ENCODE data around the gene RFX2.

The RFX2 gene

DNA sequence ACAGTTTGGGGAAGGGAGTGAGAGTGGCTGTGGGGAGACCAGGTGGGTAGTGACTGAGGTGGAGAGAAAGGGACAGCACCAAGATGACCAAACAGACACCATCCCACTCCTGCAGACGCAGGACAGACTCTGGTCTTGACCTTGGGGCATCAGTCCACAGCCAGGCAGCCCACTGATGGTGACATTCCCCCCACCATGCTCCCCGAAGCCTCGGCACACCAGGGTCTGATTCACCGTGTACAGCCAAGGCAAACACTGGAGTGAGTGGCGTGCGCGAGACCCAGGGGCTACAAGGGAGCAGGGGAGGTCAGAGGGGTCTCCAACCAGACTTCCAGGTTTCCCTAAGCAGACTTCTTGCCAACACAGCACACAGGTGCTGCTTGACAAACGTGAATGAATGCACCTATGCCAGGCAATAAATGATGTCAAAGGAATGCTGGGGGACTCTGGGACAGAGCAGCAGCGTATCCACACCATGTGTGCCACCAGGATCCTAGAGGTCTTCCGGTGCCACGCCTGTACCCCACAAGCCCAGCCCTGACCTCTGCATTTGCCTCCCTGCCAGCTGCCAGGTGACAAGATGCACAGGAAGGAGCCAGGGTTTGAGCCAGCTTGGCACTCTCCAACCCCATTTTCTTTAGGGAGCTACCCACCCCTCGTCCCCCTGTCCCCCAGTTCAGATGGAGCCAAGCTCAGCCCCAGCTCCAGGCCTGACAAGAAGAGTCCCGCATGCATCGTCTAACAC is 150.9 kb downstream of the RFX2 start:
- no peak for DNase-seq (ENCODE audit: low read depth in 4 of 4, low spot score in 1 of 4)

DNA sequence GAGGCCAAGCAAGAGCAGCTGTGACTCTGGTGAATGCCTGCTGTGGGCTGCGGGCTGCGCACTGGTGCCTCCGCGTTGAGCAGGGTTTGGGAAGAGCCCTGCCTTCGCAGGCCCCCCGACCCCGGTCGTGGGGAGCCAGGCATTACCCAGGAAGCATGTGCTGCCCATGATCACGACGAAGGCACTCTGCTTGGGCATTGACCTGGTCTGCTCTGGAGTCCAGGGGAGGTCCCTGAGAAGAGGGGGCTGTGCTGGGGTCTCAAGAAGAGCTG is 151.5 kb downstream of the RFX2 start:
- DNase-seq (ENCODE audit: low read depth in 4 of 4, low spot score in 1 of 4), result no peak

DNA sequence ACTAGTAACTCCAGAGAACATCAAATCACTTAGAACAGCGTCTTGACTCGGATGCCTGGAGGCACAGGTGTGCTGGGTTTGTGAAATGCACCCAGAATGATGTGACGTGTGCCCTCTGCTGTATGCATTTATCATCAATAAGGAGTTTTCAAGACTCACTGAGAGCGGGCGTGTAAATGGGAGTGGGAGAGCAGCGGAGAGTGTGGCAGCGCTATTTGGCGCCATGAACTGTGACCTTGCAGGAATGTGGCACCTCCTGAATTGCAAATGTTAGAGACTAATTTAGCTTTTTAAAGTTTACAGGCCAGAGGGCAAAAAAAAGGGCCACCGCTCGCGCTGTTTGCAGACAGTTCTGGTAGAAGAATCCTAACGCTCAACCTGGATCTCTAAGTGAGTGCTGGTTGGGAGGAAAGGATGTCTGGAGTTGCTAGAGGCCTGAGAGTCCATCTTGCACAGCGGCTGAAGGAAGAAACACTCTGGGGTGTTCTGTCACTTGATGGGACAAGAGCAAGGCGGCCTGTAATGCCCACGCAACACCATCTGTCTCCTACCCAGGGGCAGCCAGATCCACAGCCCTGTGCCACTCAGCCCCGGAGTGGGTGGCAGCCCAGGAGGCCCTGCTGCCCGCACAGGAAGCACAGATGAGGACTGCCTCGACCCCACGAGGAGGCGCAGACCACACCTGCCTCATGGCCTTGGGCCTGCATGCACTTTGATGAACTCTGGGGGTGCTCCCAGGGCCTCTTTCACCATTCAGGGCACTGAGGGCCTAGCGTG is 152.0 kb downstream of the RFX2 start:
- no peak for DNase-seq (ENCODE audit: low read depth in 4 of 4, low spot score in 1 of 4)

DNA sequence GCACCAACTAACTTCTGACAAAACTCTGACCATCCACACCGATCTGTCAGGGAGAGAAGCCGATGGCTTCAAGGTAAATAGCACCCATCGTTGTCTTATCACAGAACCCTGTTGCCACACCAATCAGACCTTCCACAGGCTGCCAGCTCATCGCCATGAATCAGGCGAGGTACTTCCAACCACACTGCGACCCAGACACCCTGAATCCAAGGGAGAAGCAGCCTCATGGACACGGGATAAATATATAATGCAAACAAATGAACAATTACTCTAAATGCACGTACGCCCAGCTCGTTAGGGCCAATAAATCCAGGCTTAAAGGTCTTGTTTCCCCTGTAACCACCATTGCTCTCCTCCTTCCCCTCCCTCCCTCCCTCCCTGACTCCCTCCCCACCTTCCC is 153.1 kb downstream of the RFX2 start:
- DNase-seq (ENCODE audit: low read depth in 4 of 4, low spot score in 1 of 4), result no peak

DNA sequence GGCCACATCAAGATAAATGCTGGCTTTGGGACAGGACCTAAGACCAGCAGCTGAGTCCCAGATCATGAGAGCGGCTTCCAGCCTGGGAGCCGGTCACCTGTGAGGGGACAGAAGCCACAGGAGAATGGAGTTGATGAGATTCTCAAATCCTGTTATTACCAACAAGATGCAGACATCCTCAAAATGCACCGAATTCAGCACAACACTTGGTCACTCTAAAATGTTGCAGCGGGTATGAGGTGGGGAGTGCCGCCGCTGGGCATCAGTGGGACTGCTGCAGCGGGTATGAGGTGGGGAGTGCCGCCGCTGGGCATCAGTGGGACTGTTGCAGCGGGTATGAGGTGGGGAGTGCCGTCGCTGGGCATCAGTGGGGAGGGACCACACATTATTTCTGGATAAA is 153.6 kb downstream of the RFX2 start:
- DNase-seq (ENCODE audit: low read depth in 4 of 4, low spot score in 1 of 4), result no peak

DNA sequence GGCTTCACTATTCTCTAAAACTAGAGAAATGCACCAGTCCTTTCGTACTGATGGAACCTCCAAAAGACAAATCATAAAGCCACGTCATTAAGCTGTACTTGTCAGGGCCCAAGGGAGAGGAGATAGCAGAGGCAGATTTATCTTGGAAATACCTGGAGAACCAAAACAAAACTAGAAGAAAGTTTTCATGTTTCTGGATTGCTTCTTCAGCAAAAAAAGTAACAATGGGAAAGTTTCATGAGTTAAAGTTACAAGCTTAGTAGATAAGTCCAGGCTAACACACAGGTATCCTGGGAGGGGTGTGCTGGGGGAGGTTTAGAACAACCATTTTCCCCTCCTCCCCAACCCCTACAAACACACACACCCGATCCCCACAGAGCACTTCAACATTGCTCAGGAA is 154.0 kb downstream of the RFX2 start:
- no peak for DNase-seq (ENCODE audit: low read depth in 4 of 4, low spot score in 1 of 4)

DNA sequence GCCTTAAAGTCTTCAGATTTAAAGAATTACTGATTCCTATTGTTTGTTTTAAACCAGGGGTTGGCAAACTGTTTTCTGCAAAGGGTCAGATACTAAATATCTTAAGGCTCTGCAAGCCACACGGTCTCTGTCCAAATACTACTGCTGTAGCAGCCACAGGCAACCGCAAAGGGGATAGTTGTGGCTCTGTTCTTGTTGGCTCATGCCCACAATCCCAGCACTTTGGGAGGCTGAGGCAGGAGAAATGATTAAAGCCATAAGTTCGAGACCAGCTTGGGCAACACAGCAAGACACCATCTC is 154.7 kb downstream of the RFX2 start:
- no peak for DNase-seq (ENCODE audit: low read depth in 4 of 4, low spot score in 1 of 4)

DNA sequence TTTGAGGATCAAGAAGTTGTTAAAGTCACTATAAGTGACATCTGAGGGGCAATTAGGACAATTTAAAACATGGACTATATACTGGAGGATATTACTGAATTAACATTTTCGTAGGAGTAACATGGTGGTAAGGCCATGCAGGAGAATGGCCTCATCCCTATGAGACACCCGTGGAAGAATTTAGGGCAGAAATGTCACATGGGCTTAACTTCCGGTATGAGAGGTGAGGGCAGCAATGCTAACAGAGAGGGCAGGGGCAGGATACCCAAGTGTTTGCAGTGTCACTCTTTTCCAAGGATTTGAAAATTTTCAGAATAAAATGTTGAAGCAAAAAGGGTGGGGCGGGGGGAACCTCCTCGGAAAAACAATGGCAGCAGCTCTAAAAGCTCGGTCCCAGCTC is 156.0 kb downstream of the RFX2 start:
- DNase-seq (ENCODE audit: low read depth in 4 of 4, low spot score in 1 of 4), result no peak

DNA sequence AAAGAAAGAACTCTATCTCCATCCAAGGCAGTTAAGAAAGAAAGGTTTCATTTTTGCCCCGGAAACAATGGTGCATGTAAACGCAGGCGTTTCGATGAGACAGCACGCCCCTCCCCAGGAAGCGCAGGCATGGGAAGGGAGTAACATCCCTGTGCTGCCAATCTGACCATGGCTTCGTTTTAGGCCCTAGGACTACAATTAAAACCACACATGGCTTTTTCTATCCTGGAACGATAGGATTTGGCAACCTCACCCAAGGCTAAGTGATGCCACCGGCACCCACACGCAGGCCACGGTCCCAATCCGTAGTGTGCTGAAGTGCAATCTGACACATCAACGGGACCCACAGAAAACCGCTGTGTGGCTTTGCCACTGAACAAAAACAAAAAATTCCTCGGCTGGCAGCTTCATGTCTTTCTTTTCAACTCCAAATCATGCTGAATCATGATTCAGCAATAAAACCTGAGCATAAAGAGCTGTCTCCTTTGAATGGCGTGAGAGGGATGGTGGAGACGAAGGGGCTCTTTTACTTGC is 156.6 kb downstream of the RFX2 start:
- DNase-seq (ENCODE audit: low read depth in 4 of 4, low spot score in 1 of 4), result peak in 1 of 4 experiments; percentile 28

DNA sequence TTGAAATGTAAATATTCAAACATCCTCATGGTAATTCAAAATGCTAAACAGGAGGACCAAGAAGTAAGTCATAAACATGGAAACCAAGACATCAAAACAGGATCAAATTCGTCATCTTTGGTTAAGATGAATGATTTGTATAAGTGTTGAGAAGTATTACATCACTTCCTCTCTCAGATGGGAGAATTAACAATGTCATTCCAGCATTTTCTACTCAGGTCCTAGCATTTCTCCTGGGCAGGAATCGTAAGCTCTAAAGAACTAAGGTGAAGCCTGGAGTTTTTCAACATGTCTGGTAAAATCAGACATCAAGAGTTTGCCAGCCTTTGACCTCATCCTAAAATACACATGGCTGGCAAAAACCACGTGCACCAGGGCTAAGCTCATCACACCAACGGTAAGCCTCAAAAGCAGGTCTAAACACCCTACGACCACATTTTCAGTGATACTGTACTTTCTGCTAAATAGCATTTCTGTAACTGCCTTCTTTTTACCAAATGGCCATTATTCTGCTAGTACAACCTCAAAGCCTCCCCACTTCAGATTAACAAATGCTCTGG is 157.2 kb downstream of the RFX2 start:
- DNase-seq (ENCODE audit: low read depth in 4 of 4, low spot score in 1 of 4), result no peak

DNA sequence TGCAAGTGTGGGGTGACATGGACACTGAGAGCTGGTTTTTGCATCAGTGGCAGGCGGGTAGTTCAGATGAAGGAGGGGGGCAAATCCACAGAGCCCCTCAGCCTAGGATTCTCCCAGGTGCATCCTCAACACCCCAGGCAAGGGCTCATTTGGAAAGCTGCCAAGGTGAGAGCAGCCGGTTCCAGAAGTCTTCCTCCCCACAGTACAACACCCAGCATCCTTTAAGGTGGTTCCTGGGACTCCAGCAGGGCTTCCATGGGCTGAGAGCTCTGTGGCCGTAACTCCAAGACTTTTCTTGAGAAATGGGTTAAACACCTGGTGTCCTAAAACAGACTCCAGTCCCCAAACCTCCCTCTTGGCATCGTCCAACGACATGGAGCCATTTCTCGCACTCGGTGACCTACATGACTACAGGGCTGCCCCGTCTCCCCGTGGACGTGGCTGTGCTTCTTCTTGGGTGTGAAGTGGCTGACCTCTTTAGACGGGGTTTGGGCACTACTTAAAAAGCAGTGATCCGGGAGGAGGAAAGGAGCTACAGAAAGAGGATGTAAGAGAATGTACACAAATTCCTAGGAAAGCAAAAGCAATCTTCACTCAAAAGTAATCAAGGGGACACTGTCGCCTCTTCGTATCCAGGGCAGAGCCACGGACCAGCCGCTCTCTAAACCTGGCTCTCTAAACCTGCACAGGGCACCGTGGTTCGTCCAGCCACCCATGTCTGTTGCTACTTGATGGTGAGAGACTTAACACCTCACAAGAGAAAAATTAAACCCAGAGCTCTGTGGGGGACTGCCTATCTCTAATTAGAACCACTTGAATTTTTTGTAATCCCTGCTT is 157.9 kb downstream of the RFX2 start:
- DNase-seq (ENCODE audit: low read depth in 4 of 4, low spot score in 1 of 4), result no peak

DNA sequence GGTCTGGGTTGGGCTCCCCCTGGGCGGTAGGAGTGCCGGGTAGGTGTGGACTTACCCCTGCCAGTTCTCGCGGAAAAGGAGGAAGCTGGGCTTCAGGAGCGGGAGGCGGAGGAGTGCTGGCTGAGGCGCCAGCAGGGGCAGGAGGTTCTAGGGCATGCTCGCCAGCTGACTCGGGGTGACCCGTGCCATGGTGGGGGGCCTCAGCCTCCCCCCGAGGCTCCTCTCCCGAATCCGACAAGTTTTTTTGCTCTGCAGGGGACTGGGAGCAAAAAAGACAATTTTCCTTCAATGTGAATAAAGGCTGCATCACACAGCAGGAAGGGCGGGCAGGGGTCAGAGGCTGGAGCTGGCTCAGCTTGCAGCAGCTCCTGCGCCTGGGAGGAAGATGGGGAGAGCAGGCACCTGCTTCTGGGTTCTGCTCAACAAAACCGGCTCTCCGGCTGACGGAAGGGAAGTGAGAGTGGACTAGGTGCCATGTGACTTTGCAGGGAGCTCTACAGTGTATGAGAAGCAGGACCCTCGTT is 158.9 kb downstream of the RFX2 start:
- DNase-seq (ENCODE audit: low read depth in 4 of 4, low spot score in 1 of 4), result no peak

DNA sequence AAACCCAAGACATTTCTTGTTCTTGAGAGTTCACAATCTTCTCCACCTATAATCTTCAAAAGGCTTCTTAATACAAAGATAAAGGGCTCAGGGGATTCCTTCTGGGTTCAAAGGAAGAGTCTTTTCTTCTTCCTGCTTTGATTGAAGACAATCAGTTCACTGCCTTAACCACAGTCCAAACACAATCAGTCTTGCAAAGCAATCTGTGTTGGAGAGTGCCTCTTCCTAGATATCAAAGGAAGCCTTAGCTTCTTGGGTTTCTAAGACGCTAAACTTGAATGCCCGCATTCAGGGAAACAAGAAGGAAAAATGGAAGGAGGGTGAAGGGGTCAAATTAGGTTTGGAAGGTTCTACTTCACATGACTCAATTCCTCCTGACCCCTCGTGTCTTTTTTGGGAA is 159.6 kb downstream of the RFX2 start:
- DNase-seq (ENCODE audit: low read depth in 4 of 4, low spot score in 1 of 4), result no peak

DNA sequence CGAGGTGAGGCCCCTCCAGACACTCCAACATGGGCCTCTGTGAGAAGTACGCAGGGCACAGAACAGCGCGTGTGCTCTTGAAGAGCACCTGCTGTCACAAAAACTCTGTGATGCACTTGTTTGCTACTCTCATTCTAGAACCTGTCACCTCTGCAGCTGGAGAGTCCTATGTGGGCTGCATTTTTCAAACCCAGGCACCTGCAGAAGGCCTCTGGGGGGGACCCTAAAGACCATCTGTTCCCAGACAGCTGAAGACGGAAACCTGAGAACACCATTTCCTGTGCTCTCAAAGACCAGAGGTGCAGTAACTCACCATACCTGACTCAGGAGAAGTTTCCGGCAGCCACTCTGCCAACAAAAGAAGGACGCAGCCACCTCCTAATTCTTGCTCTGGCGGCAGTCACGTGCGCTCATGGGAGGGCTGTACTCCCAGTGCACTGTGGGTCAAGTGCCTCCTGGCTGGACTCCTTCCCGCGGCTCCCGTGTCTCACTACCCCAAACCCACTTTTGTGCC is 160.5 kb downstream of the RFX2 start:
- peak in 1 of 4 experiments; percentile 24 for DNase-seq (ENCODE audit: low read depth in 4 of 4, low spot score in 1 of 4)

DNA sequence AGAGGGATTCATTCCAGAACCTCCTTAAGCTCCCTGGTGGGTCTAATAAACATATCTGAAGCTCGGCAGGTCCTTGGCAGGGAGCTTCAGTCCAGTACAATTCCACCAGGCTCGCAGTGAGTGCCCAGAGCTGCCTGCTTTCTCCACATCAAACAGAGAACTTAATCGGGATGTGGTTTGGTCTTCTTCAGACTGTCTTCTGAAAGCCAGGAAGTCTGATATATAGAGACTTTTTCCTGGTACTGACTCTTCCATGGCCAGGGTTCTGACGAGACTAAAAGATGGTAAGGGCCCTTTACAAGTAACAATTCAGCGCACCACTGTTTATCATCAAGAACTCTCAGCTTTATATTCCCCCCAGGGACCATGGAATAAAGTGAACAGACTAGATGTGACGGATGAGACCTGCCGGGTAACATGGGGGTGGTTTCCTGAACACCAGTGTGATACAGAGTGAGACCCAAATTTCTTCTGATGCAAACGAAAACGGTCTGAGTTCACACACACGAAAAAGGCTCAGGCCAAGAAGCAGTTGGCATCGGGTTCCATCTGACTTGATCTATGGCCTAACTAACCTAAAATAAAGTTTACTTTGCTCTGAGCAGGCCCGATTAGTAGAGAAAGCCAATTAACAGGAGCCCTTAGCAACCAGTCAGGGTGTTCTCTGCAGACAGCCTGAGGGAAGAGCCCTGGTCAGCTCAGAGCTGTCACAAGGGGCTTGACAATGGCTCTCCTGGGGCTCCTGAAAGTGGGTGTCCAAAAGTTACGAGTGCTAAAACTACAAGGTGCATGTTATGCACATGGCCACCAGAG is 161.3 kb downstream of the RFX2 start:
- DNase-seq (ENCODE audit: low read depth in 4 of 4, low spot score in 1 of 4), result no peak

DNA sequence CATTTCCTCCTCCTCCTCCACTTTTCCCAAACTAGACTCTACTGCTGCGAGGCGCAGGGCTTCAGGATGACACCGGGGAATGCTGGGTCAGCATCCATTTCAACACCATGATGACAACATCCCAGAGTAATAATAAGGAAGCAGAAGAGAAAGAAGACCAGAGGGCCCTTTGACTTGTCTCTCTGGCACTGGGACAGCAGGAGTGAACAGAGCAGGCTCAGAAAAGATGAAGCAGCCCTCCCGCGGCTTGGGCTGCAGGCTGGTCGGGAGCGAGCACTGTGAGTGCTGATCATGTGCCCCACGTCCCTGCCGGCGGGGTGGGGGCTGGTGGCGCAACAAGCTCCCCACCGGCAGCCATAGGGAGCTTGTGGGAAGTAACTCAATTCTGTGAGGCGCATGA is 162.9 kb downstream of the RFX2 start:
- no peak for DNase-seq (ENCODE audit: low read depth in 4 of 4, low spot score in 1 of 4)

DNA sequence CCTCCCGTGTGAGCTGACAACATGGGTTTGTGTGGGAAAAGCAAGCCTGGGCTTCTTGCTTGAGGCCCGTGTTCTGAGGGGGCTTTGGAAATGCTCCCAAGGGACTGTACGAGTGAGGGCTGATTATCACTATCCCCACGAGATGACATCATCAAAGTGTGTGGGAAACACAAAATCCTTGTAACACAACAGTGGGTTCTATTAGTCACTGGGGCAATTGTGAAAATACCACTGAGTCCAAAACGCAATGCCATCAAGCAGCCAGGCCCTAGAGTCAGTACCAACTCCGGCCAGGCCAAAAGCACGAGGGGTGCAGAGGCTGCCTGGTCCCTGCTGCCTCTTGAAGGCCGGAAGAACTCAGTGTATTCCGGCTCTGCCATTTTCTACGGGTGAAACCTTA is 166.7 kb downstream of the RFX2 start:
- no peak for DNase-seq (ENCODE audit: low read depth in 4 of 4, low spot score in 1 of 4)
